ENCODE measurements around the gene SORBS1. TPM values are rescaled to one million over a fixed set of nuclear protein-coding genes. Genes with fewer than 3 reads are reported as not detected.

The SORBS1 gene
- total and polyA plus RNA-seq, 2 of the 13 experiments (the other 11 are each of a cell fraction or from before 2014, with no cell fraction given), result 16.8 to 39.8 TPM

DNA sequence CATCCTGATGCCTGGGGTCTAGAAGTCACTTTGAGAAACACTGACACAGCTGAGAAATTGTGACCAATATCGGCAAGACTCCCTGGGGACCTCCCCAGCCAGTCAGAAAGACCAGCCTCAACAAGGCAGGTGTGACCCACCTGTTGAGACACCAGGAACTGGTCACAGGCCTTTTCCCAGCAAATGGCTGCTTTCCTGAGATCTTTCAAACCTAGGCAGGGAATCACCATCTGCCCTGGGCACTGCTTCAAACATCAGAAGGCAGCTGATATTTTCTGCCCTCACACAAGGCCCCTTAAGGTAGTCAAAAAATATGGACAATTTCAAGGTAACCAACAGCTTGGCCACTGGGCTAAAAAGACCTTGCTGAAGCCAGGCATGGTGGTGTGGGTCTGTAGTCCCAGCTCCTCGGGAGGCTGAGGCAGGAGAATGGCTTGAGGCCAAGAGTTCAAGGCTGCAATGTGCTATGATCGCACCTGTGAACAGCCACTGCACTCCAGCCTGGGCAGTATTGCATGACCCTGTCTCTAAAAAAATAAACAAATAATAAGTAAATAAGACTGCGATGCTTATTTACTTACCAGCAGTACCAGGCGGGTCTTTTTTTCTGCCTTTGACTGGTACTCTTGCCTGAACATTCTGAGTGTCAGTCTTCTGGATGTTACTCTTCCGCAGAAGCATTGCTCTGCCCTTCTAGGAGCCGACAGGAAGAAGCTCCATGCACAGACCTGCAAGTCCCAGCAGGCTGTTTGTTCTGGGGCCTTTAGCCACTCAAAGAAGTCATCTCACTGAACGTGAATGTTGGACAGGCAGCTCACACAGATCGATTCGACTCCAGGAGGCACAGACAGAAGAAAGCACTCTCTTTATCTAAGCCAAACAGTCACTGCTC lies 59.7 kb downstream of the SORBS1 start:
- Histone ChIP-seq H3K4me1 (ENCODE audit: insufficient read depth, low read length) (peaks cover 73% of the 10 kb centered on the region), H4K20me1 (ENCODE audit: insufficient read depth, low read length) (no peaks in the 10 kb centered on the region), H2AFZ (ENCODE audit: low read length) (no peak overlapping the region), H3K79me2 (ENCODE audit: insufficient read depth, low read length) (peaks cover 62% of the 10 kb centered on the region), H3K36me3 (replicated peaks in 1 of 2; ENCODE audit: control insufficient read depth in 1 of 2, insufficient read depth in 2 of 2, low read length in 2 of 2) (no peaks in the 10 kb centered on the region), H3K27ac (ENCODE audit: extremely low read length, insufficient read depth, low read length) (peak overlapping the region; percentile 70), H3K9me3 (ENCODE audit: low read length) (no peaks in the 10 kb centered on the region), H3K4me2 (ENCODE audit: low read depth, low read length) (peak overlapping the region; percentile 54), H3K4me3 (replicated peaks in 1 of 3; ENCODE audit: insufficient read depth in 1 of 3, low read depth in 2 of 3, low read length in 3 of 3) (peak overlapping the region in 2 of 3 experiments; percentile 17 to 24; a peak in 1 of 6 replicates), H3K27me3 (ENCODE audit: control insufficient read depth in 1 of 2, insufficient read depth in 2 of 2, low read length in 2 of 2) (no peaks in the 10 kb centered on the region), H3K9ac (ENCODE audit: insufficient read depth, low read depth, low read length) (peak overlapping the region; percentile 26; the same call in 1 of the 2 replicates)
- FAIRE-seq, result peak; percentile 63
- ATAC-seq, result peak; percentile 81
- no TSS peak for BruUV-seq (replicated peaks)
- peak; percentile 38 for DNase-seq (ENCODE audit: low spot score)
- intact Hi-C loops (cut with micrococcal nuclease; ENCODE audit: unreplicated experiment) (loop anchor here (2.0 to 5.0 kb wide), 2 partner anchors 59 to 101 kb away; partner anchors contain the start of gene SORBS1), in situ Hi-C loops (cut with HindIII; ENCODE audit: extremely low pct_ligation_motif_present, low pct_unique_long_range_greater_than_20kb) (no loop called here)
- CTCF ChIA-PET (ENCODE audit: low intra/inter-chr PET ratio, low total read pairs), result no interaction called here
- WGBS (ENCODE audit: low lambda C conversion rate), result under 1% methylated on average over 9 of the region's 10 CpGs
- POLR2A ChIA-PET, result interaction anchor here (0.8 to 1.8 kb wide), 6 partner anchors 11 to 61 kb away, joined by 3 to 9 read pairs (median 4); no protein-coding TSS in a partner anchor
- peak; percentile 47 for TF ChIP-seq ZMYM4 (CRISPR knock-in tag; IDR thresholded peaks at IDR 0.05)
- TF ChIP-seq, protein P1, sequence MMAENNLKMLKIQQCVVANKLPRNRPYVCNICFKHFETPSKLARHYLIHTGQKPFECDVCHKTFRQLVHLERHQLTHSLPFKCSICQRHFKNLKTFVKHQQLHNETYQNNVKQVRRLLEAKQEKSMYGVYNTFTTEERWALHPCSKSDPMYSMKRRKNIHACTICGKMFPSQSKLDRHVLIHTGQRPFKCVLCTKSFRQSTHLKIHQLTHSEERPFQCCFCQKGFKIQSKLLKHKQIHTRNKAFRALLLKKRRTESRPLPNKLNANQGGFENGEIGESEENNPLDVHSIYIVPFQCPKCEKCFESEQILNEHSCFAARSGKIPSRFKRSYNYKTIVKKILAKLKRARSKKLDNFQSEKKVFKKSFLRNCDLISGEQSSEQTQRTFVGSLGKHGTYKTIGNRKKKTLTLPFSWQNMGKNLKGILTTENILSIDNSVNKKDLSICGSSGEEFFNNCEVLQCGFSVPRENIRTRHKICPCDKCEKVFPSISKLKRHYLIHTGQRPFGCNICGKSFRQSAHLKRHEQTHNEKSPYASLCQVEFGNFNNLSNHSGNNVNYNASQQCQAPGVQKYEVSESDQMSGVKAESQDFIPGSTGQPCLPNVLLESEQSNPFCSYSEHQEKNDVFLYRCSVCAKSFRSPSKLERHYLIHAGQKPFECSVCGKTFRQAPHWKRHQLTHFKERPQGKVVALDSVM (CRISPR knock-in tag; IDR thresholded peaks at IDR 0.05), result peak; percentile 76
- TF ChIP-seq ONECUT2 (CRISPR knock-in tag; IDR thresholded peaks at IDR 0.05), result peak; percentile 93
- no peak; the same call in 1 of the 2 replicates for TF ChIP-seq ZNF629 (CRISPR knock-in tag; conservative IDR thresholded peaks at IDR 0.05)
- no peak for TF ChIP-seq ZNF234 (CRISPR knock-in tag; conservative IDR thresholded peaks at IDR 0.05)
- TF ChIP-seq, protein P2, sequence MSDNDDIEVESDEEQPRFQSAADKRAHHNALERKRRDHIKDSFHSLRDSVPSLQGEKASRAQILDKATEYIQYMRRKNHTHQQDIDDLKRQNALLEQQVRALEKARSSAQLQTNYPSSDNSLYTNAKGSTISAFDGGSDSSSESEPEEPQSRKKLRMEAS (IDR thresholded peaks at IDR 0.05), result peak; percentile 51; the same call in 1 of the 2 replicates
- TF ChIP-seq MED1 (CRISPR knock-in tag; IDR thresholded peaks at IDR 0.05), result peak; percentile 70
- TF ChIP-seq, protein P3, sequence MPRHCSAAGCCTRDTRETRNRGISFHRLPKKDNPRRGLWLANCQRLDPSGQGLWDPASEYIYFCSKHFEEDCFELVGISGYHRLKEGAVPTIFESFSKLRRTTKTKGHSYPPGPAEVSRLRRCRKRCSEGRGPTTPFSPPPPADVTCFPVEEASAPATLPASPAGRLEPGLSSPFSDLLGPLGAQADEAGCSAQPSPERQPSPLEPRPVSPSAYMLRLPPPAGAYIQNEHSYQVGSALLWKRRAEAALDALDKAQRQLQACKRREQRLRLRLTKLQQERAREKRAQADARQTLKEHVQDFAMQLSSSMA (CRISPR knock-in tag; IDR thresholded peaks at IDR 0.05), result no peak
- TF ChIP-seq ZNF225 (CRISPR knock-in tag; IDR thresholded peaks at IDR 0.05), result no peak
- no peak for TF ChIP-seq JUND (CRISPR knock-in tag; IDR thresholded peaks at IDR 0.05)
- TF ChIP-seq, protein P4, sequence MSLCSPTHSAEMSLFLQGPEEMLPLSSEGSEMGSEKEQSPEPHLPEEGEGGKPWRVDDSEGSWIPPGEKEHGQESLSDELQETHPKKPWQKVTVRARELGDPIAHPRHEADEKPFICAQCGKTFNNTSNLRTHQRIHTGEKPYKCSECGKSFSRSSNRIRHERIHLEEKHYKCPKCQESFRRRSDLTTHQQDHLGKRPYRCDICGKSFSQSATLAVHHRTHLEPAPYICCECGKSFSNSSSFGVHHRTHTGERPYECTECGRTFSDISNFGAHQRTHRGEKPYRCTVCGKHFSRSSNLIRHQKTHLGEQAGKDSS (CRISPR knock-in tag; IDR thresholded peaks at IDR 0.05; ENCODE audit: borderline replicate concordance, low read depth), result no peak
- TF ChIP-seq, protein P5, sequence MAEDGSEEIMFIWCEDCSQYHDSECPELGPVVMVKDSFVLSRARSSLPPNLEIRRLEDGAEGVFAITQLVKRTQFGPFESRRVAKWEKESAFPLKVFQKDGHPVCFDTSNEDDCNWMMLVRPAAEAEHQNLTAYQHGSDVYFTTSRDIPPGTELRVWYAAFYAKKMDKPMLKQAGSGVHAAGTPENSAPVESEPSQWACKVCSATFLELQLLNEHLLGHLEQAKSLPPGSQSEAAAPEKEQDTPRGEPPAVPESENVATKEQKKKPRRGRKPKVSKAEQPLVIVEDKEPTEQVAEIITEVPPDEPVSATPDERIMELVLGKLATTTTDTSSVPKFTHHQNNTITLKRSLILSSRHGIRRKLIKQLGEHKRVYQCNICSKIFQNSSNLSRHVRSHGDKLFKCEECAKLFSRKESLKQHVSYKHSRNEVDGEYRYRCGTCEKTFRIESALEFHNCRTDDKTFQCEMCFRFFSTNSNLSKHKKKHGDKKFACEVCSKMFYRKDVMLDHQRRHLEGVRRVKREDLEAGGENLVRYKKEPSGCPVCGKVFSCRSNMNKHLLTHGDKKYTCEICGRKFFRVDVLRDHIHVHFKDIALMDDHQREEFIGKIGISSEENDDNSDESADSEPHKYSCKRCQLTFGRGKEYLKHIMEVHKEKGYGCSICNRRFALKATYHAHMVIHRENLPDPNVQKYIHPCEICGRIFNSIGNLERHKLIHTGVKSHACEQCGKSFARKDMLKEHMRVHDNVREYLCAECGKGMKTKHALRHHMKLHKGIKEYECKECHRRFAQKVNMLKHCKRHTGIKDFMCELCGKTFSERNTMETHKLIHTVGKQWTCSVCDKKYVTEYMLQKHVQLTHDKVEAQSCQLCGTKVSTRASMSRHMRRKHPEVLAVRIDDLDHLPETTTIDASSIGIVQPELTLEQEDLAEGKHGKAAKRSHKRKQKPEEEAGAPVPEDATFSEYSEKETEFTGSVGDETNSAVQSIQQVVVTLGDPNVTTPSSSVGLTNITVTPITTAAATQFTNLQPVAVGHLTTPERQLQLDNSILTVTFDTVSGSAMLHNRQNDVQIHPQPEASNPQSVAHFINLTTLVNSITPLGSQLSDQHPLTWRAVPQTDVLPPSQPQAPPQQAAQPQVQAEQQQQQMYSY (CRISPR knock-in tag; IDR thresholded peaks at IDR 0.05), result no peak
- TF ChIP-seq PPARG (CRISPR knock-in tag; conservative IDR thresholded peaks at IDR 0.05), result 0 out of 2 replicates have a peak, but pooled peaks have one; percentile 32
- peak; percentile 66 for TF ChIP-seq RCOR2 (CRISPR knock-in tag; IDR thresholded peaks at IDR 0.05)
- 0 out of 2 replicates have a peak, but pooled peaks have one; percentile 26 for TF ChIP-seq ZSCAN29 (CRISPR knock-in tag; conservative IDR thresholded peaks at IDR 0.05)
- peak; percentile 74 for TF ChIP-seq NR2F6 (IDR thresholded peaks at IDR 0.05)
- peak; percentile 70 for TF ChIP-seq NR2F6 (CRISPR knock-in tag; IDR thresholded peaks at IDR 0.05)
